Measurements from ENCODE around the gene C1orf53.
"Not testable (repeated sequence)": the region's sequence is repeated elsewhere in the genome, so short reads cannot be mapped to it uniquely, and the experiment has no call there.

The C1orf53 gene

GRCh38 chr1:197902454-197903195 is at the start of gene C1orf53:
Gene C1orf53, plus strand, starts transcription at chr1:197902630. Its CDS starts 20 bp downstream, at chr1:197902650.
- TF ChIP-seq CREB5 (CRISPR knock-in tag; IDR thresholded peaks at IDR 0.05; ENCODE audit: low read depth) (no peak), ZFP30 (CRISPR knock-in tag; IDR thresholded peaks at IDR 0.05) (no peak), ZC3H10 (CRISPR knock-in tag; IDR thresholded peaks at IDR 0.05) (no peak), GLIS3 (CRISPR knock-in tag; IDR thresholded peaks at IDR 0.05) (no peak), ZNF565 (CRISPR knock-in tag; conservative IDR thresholded peaks at IDR 0.05; ENCODE audit: low read depth) (no peak), OSR1 (CRISPR knock-in tag; IDR thresholded peaks at IDR 0.05) (no peak; the same call in 1 of the 2 replicates), BACH2 (CRISPR knock-in tag; IDR thresholded peaks at IDR 0.05; ENCODE audit: borderline replicate concordance) (no peak), TOX (CRISPR knock-in tag; IDR thresholded peaks at IDR 0.05; ENCODE audit: borderline replicate concordance) (no peak), ZNF70 (CRISPR knock-in tag; IDR thresholded peaks at IDR 0.05) (no peak)
- peak; percentile 97 for ATAC-seq

- not testable (repeated sequence) for ATAC-seq
Measured at GRCh38 chr1:197855751-197856150, 46.7 kb upstream of the C1orf53 start.

- TF ChIP-seq ZFP30 (CRISPR knock-in tag; IDR thresholded peaks at IDR 0.05) (no peak), ZC3H10 (CRISPR knock-in tag; IDR thresholded peaks at IDR 0.05) (no peak), ZFP3 (CRISPR knock-in tag; IDR thresholded peaks at IDR 0.05) (no peak), POU6F1 (CRISPR knock-in tag; IDR thresholded peaks at IDR 0.05; ENCODE audit: borderline replicate concordance, low read depth) (no peak), SNAI2 (CRISPR knock-in tag; IDR thresholded peaks at IDR 0.05) (no peak), GLIS3 (CRISPR knock-in tag; IDR thresholded peaks at IDR 0.05) (no peak), ISL1 (CRISPR knock-in tag; IDR thresholded peaks at IDR 0.05) (no peak)
Measured at GRCh38 chr1:197857477-197857876, 45.0 kb upstream of the C1orf53 start.

GRCh38 chr1:197859024-197859423 is 43.4 kb upstream of the C1orf53 start:
- ATAC-seq = no peak
- TF ChIP-seq GLIS3 (CRISPR knock-in tag; IDR thresholded peaks at IDR 0.05) (no peak), BACH2 (CRISPR knock-in tag; IDR thresholded peaks at IDR 0.05; ENCODE audit: borderline replicate concordance) (no peak), TCF4 (CRISPR knock-in tag; IDR thresholded peaks at IDR 0.05; ENCODE audit: borderline replicate concordance) (no peak), SNAI2 (CRISPR knock-in tag; IDR thresholded peaks at IDR 0.05) (no peak), CSRNP3 (CRISPR knock-in tag; IDR thresholded peaks at IDR 0.05) (no peak), CREB5 (CRISPR knock-in tag; IDR thresholded peaks at IDR 0.05; ENCODE audit: low read depth) (no peak)

More at GRCh38 chr1:197857477-197857876, 45.0 kb upstream of the C1orf53 start:
- no peak for ATAC-seq

GRCh38 chr1:197862221-197862620 is 40.2 kb upstream of the C1orf53 start:
- TF ChIP-seq TCF4 (CRISPR knock-in tag; IDR thresholded peaks at IDR 0.05; ENCODE audit: borderline replicate concordance) (no peak), OSR1 (CRISPR knock-in tag; IDR thresholded peaks at IDR 0.05) (0 out of 2 replicates have a peak, but pooled peaks have one; percentile 62)
- ATAC-seq = peak; percentile 57

GRCh38 chr1:197862671-197863070 is 39.8 kb upstream of the C1orf53 start:
- peak; percentile 25; the same call in 1 of the 3 replicates for ATAC-seq
- TF ChIP-seq OSR1 (CRISPR knock-in tag; IDR thresholded peaks at IDR 0.05) (peak; percentile 58; the same call in 1 of the 2 replicates), GLIS3 (CRISPR knock-in tag; IDR thresholded peaks at IDR 0.05) (no peak), BACH2 (CRISPR knock-in tag; IDR thresholded peaks at IDR 0.05; ENCODE audit: borderline replicate concordance) (no peak), PPARA (CRISPR knock-in tag; IDR thresholded peaks at IDR 0.05; ENCODE audit: borderline replicate concordance) (no peak), ZFP30 (CRISPR knock-in tag; IDR thresholded peaks at IDR 0.05) (no peak), CSDC2 (CRISPR knock-in tag; IDR thresholded peaks at IDR 0.05) (no peak), TOX (CRISPR knock-in tag; IDR thresholded peaks at IDR 0.05; ENCODE audit: borderline replicate concordance) (peak; percentile 13; the same call in 1 of the 2 replicates), POU6F1 (CRISPR knock-in tag; IDR thresholded peaks at IDR 0.05; ENCODE audit: borderline replicate concordance, low read depth) (no peak), RARB (CRISPR knock-in tag; IDR thresholded peaks at IDR 0.05) (no peak), ZNF565 (CRISPR knock-in tag; conservative IDR thresholded peaks at IDR 0.05; ENCODE audit: low read depth) (no peak), ZFP3 (CRISPR knock-in tag; IDR thresholded peaks at IDR 0.05) (no peak), ISL1 (CRISPR knock-in tag; IDR thresholded peaks at IDR 0.05) (no peak), CSRNP3 (CRISPR knock-in tag; IDR thresholded peaks at IDR 0.05) (no peak), ZC3H10 (CRISPR knock-in tag; IDR thresholded peaks at IDR 0.05) (peak; percentile 88), ZNF8 (CRISPR knock-in tag; IDR thresholded peaks at IDR 0.05) (no peak), SNAI2 (CRISPR knock-in tag; IDR thresholded peaks at IDR 0.05) (no peak), ESRRG (CRISPR knock-in tag; IDR thresholded peaks at IDR 0.05) (no peak)

All from SK-N-SH treated with all-trans-retinoic acid at 6 μM for 48 hours (cell line).